Esophagus (tissue), 2 donors: Measurements from ENCODE around the gene PROSER3. TPM values are rescaled to one million over a fixed set of nuclear protein-coding genes. Genes with fewer than 3 reads are reported as not detected.

Experiments used
- H3K27ac ChIP-seq, 2 donors: one replicate each; pipeline ENCODE4 v1.5.1; 2013; ENCODE audit warnings: low read depth in 2 of 2, mild to moderate bottlenecking in 2 of 2, inconsistent platforms in 1 of 2, low read length in 1 of 2, moderate library complexity in 1 of 2
- H3K27me3 ChIP-seq, 2 donors: one replicate each; pipeline ENCODE4 v1.6.1; 2013; ENCODE audit warnings: low read length in 2 of 2, control low read depth in 1 of 2, mild to moderate bottlenecking in 1 of 2; ENCODE audit not compliant: insufficient read depth in 2 of 2, control insufficient read depth in 1 of 2
- H3K36me3 ChIP-seq, 2 donors: one replicate each; pipeline ENCODE4 v1.6.1; 2013; ENCODE audit warnings: low read length in 1 of 2; ENCODE audit not compliant: control insufficient read depth in 2 of 2, insufficient read depth in 2 of 2
- H3K4me1 ChIP-seq, 2 donors: one replicate each; pipeline ENCODE4 v1.6.1; 2013; ENCODE audit warnings: low read length in 1 of 2; ENCODE audit not compliant: control insufficient read depth in 2 of 2, insufficient read depth in 2 of 2
- H3K4me3 ChIP-seq, 2 donors: one replicate each; pipeline ENCODE4 v1.5.1; 2013; ENCODE audit warnings: low read length in 2 of 2, mild to moderate bottlenecking in 2 of 2, low read depth in 1 of 2, moderate library complexity in 1 of 2
- H3K9me3 ChIP-seq, 2 donors: one replicate each; pipeline ENCODE4 v1.6.1; 2013; ENCODE audit warnings: mild to moderate bottlenecking in 2 of 2, low read depth in 1 of 2, low read length in 1 of 2, moderate library complexity in 1 of 2; ENCODE audit not compliant: control insufficient read depth in 2 of 2, insufficient read depth in 1 of 2
- WGBS, 2 donors: extraction: QIAGEN DNeasy Blood & Tissue Kit; methylation state at CpG; one replicate each; pipeline ENCODE4 v1.1.7; 2013; 5-methylcytosine and 5-hydroxymethylcytosine counted together
- polyA plus RNA-seq, 2 donors: library from polyadenylated mRNA; stranded (reverse); fragments of 200-250 nt; gene quantifications; one replicate each; pipeline ENCODE4 v1.2.3, GENCODE V29; 2013
- donor health status: healthy with polysubstance abuse.
- donor health status: Bipolar disorder and iron deficiency.

PROSER3 gene
- polyA plus RNA-seq, 2 donors, result 5.5 to 13.8 TPM

- peaks cover 4 to 22% of the 10 kb centered on the region in 2 donors for H3K4me1 ChIP-seq
- H3K27me3 ChIP-seq, result no peaks in the 10 kb centered on the region
- peak overlapping the region; percentile 80 to 91 for H3K4me3 ChIP-seq
- peaks cover under 1 to 9% of the 10 kb centered on the region in 2 donors for H3K36me3 ChIP-seq
- H3K9me3 ChIP-seq, result no peaks in the 10 kb centered on the region
- WGBS, 2 donors, result 2% methylated on average over 51 to 52 of the region's 52 CpGs
- peak overlapping the region; percentile 85 to 92 for H3K27ac ChIP-seq
Observed at GRCh38 chr19:35715981-35716800, 41.8 kb upstream of the PROSER3 start.

DNA sequence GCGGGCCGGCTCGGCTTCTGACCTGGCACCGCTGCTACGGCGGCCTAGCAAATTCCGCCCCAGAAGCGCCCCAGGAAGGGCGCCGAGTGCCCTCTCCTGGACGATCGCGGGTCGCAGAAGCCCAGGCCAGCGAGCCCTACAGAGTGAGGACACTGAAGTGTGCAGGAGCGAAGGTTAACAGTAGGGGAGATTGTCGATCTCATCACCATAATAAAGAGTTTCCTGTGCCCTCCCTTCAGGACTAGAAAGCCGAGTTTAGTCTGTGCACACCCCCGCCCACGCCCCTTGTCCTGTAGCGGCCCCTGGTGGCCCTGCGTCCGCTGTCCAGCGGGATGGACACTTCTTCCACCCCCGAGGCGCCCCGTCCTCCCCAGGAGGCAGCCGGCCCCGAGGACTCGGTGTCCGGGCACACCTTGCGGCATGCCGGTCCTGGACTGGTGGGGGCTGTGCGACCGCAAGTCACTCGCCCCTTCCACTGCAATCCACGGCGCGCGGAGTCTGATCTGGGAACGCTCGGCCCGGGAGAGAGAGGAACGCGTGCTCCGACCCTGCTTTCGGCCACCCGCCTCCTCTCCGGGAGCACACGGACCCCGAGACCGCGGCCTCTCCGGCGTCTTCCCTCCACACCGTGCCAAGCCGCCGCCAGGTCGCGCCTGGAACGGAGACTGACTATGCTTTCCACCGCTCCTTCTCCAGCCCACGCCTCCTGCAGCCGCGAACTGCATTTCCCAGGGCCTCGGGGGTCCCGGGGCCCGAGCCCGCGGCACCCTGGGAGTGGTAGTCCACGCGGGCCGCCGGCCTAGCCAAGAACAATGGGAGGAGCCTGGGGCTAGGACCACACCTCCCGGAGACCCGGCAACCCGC is 40.9 kb upstream of the PROSER3 start:
- no peaks in the 10 kb centered on the region for H3K27me3 ChIP-seq
- H3K4me3 ChIP-seq, result peak overlapping the region; percentile 80 to 91
- peak overlapping the region; percentile 89 to 92 for H3K27ac ChIP-seq
- WGBS, 2 donors, result 0 to 1% methylated on average over 76 to 77 of the region's 77 CpGs
- peaks cover 4 to 19% of the 10 kb centered on the region in 2 donors for H3K4me1 ChIP-seq
- no peaks in the 10 kb centered on the region for H3K9me3 ChIP-seq
- peaks cover 4 to 17% of the 10 kb centered on the region in 2 donors for H3K36me3 ChIP-seq

DNA sequence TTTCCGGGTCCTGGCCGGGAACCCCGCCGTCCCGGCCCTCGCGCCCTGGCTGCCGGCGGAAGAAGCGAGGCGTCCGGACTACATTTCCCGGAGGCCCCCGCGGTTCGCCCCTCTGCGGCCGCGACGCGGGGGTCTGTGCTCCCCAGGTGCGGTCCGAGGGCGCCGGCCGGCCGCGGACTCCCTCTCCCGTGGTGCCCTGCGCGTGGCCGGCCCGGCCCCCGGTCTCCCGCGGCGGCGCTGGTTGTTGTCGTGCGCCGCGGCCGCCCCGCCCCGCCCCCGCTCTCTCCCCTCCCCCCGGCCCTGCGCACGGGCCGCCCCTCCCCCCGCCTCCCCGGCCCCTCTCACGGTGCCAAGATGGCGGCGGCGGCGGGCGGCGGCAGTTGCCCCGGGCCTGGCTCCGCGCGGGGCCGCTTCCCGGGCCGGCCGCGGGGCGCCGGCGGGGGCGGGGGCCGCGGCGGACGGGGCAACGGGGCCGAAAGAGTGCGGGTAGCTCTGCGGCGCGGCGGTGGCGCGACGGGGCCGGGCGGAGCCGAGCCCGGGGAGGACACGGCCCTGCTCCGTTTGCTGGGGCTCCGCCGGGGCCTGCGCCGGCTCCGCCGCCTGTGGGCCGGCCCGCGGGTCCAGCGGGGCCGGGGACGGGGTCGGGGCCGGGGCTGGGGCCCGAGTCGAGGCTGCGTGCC is 40.2 kb upstream of the PROSER3 start, which contains the start of gene KMT2B:
TSS of gene KMT2B (plus strand) at position 339 of the 680 bp plus-strand sequence. CDS start at position 355, 16 bp downstream.
- no peaks in the 10 kb centered on the region for H3K27me3 ChIP-seq
- peak within 1 kb of the TSS; percentile 80 to 91 for H3K4me3 ChIP-seq
- peaks cover 6 to 24% of the 10 kb centered on the region in 2 donors for H3K36me3 ChIP-seq
- 1% methylated on average over 57 to 108 of the region's 109 CpGs for WGBS, 2 donors
- peak within 1 kb of the TSS; percentile 89 to 92 for H3K27ac ChIP-seq
- H3K4me1 ChIP-seq, result peaks cover 4 to 19% of the 10 kb centered on the region in 2 donors
- H3K9me3 ChIP-seq, result no peaks in the 10 kb centered on the region

DNA sequence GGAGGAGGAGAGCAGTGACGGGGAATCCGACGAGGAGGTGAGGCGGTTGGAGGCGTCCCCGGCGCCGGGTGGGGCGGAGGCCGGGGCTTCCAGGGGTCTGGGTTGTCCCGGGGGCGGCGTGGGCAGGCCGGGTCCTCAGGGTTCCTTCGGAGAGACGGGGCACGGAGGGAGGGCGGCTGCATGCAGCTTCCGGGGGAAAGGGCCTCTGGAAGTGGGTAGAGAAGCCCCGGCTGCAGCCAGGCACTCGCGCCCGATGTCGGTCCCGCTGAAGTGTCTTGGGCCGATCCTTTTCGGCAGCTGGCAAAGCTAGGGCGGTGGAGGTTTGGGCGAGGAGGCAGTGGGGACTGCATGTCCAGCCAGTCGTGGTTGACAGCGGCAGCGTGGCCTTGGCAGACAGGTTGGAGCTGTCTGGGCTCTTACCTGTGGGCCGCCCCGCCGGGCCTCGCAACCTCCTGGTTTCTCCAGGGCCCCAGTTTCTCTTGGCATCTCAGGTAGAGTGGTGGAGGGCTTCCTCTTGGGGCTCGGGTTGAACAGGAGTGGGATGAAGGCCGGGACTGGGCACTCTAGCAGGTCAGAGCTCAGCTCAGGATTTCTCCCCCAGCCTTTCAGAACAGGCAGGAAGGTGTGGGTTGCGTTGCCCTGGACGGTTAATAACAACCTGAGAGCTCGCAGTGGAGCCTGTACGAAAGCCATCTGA is 39.5 kb upstream of the PROSER3 start:
- peaks cover 4 to 19% of the 10 kb centered on the region in 2 donors for H3K4me1 ChIP-seq
- peak overlapping the region; percentile 84 to 92 for H3K27ac ChIP-seq
- 1% methylated on average over 42 of the region's 42 CpGs for WGBS, 2 donors

GRCh38 chr19:35719402-35720162 is 38.4 kb upstream of the PROSER3 start:
- peaks cover 17 to 42% of the 10 kb centered on the region in 2 donors for H3K36me3 ChIP-seq
- peak overlapping the region in 1 of 2 donors; percentile 8 for H3K27ac ChIP-seq

More for the DNA sequence above, 39.5 kb upstream of the PROSER3 start:
- peak overlapping the region; percentile 78 to 91 for H3K4me3 ChIP-seq
- H3K27me3 ChIP-seq, result no peaks in the 10 kb centered on the region
- H3K36me3 ChIP-seq, result peaks cover 13 to 31% of the 10 kb centered on the region in 2 donors
- no peaks in the 10 kb centered on the region for H3K9me3 ChIP-seq

DNA sequence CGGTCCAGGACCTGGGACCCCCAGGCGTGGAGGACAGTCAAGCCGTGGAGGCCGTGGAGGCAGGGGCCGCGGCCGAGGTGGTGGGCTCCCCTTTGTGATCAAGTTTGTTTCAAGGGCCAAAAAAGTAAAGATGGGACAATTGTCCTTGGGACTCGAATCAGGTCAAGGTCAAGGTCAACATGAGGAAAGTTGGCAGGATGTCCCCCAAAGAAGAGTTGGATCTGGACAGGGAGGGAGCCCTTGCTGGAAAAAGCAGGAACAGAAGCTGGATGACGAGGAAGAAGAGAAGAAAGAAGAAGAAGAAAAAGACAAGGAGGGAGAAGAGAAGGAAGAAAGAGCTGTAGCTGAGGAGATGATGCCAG is 37.8 kb upstream of the PROSER3 start:
- H3K36me3 ChIP-seq, result peaks cover 19 to 48% of the 10 kb centered on the region in 2 donors
- H3K9me3 ChIP-seq, result no peaks in the 10 kb centered on the region
- 91 to 92% methylated on average over 9 of the region's 9 CpGs for WGBS, 2 donors

More at GRCh38 chr19:35719402-35720162, 38.4 kb upstream of the PROSER3 start:
- H3K9me3 ChIP-seq, result no peaks in the 10 kb centered on the region
- no peaks in the 10 kb centered on the region for H3K27me3 ChIP-seq
- 82 to 86% methylated on average over 32 of the region's 32 CpGs for WGBS, 2 donors
- H3K4me1 ChIP-seq, result peaks cover 2 to 19% of the 10 kb centered on the region in 2 donors
- H3K4me3 ChIP-seq, result no peak overlapping the region

GRCh38 chr19:35720648-35721047 is 37.3 kb upstream of the PROSER3 start:
- no peak overlapping the region for H3K27ac ChIP-seq
- peaks cover 0 to 15% of the 10 kb centered on the region in 2 donors for H3K4me1 ChIP-seq
- H3K9me3 ChIP-seq, result no peaks in the 10 kb centered on the region
- peaks cover 24 to 53% of the 10 kb centered on the region in 2 donors for H3K36me3 ChIP-seq
- H3K27me3 ChIP-seq, result no peaks in the 10 kb centered on the region
- no peak overlapping the region for H3K4me3 ChIP-seq
- 85 to 90% methylated on average over 17 of the region's 17 CpGs for WGBS, 2 donors

More for the DNA sequence above, 37.8 kb upstream of the PROSER3 start:
- Histone ChIP-seq H3K4me3 (no peak overlapping the region), H3K27me3 (no peaks in the 10 kb centered on the region), H3K4me1 (peaks cover 0 to 19% of the 10 kb centered on the region in 2 donors), H3K27ac (no peak overlapping the region)

GRCh38 chr19:35721374-35721773 is 36.6 kb upstream of the PROSER3 start:
- WGBS, 2 donors, result 90 to 92% methylated on average over 16 of the region's 16 CpGs
- H3K36me3 ChIP-seq, result peaks cover 31 to 59% of the 10 kb centered on the region in 2 donors

More at GRCh38 chr19:35721374-35721773, 36.6 kb upstream of the PROSER3 start:
- H3K4me3 ChIP-seq, result no peak overlapping the region
- no peaks in the 10 kb centered on the region for H3K27me3 ChIP-seq
- no peak overlapping the region for H3K27ac ChIP-seq
- H3K9me3 ChIP-seq, result no peaks in the 10 kb centered on the region
- H3K4me1 ChIP-seq, result peaks cover 0 to 9% of the 10 kb centered on the region in 2 donors
